ENCODE results near the gene CCDC43.

GRCh38 chr17:44648963-44649362 lies 40.6 kb downstream of the CCDC43 start:
- TF ChIP-seq CTCF (IDR thresholded peaks at IDR 0.05) (no peak), POLR2AphosphoS5 (IDR thresholded peaks at IDR 0.05) (no peak), EP300 (IDR thresholded peaks at IDR 0.05) (no peak)

Data from suprapubic skin (tissue), 4 donors.